Measurements from ENCODE around the gene DIS3L2.
"Not testable (repeated sequence)": the region's sequence is repeated elsewhere in the genome, so short reads cannot be mapped to it uniquely, and the experiment has no call there.

Gene DIS3L2

DNA sequence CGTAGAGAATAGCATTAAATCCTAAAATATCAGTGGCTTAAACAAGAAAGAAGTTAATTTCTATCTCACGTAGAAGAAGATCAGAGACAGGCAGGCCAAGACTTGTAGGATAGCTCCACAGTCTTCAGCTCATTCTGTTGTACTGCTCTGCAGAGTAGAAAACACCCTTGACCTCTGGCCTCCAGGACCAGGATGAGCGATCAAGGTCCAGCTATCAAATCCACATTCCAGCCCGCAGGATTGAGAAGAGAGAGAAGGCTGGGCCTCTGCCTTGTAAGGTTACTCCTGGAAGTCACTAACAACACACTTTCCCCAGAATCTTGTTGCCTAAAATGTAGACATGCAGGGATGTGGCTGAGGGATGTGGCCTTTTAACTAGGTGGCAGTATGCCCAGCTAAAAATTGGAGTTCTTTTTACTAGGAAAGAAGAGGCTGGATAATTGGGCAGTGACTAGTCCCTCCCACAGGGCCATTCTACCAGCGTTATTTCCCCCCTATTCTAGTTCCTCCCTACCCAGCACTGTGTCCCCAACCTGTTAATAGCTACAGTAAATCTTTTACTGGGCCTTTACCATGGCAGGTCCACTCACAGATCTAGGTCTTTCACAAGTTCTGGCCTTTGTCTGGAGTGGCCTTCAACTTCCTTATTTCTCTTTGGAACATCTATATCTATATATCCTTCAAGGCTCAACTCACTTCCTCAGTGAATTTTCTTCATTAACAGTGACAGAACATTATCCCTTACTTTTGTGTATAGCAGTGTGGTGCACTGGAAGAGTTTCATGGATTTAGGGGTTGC is 165.0 kb downstream of the DIS3L2 start:
- DNase-seq = no peak

DNA sequence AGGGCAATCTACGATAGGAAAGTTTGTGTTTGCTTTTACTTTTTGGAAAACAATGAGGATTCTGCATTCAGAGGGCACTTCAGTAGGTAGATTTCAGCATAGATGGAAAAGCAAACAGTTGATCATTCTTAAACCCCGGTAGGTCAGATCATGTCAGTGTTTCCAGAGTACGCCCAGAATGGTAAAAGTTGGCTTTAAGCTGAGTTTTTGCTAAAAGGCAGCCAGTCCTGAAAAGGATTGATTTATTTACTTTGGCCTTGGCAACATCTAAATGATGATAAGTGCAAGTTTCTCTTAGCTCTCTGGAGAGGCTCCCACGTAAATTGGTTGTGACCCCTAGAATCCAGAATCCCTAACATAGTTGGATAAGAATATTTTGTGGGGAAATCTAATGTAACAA is 168.0 kb downstream of the DIS3L2 start:
- no peak for DNase-seq

DNA sequence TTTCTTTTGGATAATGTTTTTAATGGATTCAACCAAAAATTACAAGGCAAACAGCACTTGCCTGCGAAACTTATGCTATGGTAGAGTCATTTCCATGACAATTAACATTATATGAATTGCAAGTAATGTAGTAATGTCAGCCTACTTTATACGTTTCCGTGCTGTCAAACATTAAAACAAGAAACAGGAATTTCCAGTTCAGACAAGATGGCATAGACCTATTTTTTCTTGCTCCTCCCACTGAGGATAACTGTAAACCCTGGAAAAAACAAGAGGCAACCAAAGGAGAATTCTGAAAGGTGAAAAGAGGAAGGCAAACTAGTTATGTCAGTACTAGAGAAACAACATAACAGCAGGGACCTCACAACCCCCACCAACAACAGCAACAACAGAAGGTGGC is 170.7 kb downstream of the DIS3L2 start:
- no peak for DNase-seq

DNA sequence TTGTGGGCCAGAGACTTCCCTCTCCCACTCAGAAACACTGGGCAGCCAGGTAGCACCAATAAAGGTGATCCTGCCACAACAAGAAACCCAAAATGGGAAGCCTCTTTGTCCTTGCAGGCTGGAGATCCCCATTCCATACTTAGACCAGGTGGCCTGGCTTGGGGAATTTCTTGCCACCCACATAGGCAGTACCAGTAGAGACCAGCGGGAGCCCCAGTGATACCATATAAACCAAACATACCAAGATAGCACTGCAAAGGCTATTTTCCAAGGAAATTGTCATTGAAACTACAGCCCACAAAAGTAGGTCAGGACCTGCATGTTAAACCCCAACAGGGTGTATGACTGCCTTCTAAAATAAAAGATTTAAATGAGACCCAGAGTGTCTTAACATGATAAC is 171.6 kb downstream of the DIS3L2 start:
- no peak for DNase-seq

DNA sequence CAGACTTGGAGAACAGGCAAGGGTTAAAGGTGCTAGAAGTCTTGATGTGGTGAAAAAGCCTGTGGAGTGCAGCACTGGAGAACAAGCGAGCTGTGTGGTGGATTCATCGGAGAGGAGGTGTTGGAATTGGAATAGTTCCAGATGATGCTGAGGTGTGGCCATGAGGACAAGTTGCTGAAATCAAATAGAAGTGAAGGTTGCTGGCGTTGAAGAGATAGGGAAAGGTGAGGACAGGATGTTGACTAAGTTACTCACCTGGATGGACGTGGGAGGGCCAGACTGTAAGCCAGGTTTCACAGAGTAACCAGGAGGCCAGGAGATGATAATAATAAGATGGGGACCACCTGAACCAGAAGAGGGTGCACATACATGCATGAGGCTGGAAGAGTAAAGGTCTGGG is 173.4 kb downstream of the DIS3L2 start:
- no peak for DNase-seq

DNA sequence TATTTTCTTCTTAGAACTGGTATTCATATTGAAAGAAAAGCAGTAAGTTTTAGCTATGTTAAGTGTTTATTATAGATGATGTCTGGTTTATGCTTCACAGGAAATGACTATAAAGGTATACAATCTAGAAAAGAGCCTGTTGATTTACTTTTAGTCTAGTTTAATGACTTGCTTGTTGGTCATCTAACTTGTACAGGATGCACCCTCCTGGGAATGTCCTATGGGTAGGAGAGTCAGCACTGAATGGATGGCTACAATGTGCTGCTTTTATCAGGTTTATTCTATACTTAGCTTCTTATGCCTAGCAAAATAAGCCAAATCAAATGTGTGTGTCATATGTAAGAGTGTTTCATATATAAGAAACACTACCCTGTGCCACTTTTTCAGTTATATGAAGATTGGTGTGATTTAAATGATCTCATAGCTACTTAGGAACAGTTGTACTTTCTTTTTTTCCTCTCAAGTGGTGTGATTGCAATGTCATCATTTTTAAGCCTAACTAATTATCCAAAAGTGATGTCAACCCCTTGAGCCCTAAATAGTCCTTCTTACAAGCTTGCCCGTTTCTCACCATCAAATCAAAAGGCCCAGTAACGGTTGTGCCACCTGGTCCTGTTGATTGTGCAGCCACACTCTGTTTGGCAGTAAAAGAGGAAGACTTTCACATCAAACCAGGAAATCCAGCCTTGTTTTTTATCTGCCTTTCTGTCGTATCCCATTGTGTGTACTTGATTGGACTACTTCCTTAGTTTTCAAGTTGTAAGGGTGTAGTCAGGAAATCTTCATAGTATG is 176.0 kb downstream of the DIS3L2 start:
- no peak for DNase-seq

DNA sequence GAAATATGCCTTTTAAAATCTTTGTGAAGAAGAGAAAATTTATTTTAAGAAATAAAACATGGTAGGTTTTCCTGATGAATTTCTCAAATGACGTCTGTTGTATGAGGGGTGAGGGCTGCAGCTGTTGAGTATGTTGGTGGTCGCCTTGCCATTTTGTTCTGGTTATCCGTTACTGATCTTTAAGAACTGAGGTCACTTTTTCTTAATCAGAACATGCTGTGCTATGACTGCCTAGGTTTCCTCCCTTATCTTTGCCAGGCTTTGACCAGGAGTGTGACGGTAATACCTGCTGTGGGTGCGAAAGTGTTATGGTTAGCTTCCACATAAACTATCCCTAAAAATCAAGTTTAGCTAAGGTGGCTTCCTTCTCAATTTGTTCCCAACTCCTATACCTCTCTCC is 176.9 kb downstream of the DIS3L2 start:
- DNase-seq = no peak

DNA sequence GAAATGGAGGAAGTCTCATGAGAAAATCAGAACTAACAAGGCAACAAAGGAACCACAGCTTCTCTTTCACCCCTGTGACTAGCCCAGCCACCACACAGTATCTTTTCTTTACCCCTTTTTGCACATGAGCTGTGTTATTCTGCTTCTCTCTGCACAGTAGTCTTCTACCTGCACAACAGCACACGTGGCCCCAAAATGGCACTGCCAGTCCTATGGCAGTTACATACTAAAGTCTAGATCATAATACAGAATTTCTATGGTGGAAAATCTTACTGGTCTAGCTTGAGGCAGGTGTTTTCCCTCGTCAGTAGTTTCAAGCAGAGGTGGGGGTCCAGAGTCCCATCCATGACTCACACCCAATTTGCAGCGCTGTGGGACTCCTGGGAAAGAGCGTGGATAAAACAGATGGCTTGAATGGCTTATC is 177.7 kb downstream of the DIS3L2 start:
- no peak for DNase-seq

DNA sequence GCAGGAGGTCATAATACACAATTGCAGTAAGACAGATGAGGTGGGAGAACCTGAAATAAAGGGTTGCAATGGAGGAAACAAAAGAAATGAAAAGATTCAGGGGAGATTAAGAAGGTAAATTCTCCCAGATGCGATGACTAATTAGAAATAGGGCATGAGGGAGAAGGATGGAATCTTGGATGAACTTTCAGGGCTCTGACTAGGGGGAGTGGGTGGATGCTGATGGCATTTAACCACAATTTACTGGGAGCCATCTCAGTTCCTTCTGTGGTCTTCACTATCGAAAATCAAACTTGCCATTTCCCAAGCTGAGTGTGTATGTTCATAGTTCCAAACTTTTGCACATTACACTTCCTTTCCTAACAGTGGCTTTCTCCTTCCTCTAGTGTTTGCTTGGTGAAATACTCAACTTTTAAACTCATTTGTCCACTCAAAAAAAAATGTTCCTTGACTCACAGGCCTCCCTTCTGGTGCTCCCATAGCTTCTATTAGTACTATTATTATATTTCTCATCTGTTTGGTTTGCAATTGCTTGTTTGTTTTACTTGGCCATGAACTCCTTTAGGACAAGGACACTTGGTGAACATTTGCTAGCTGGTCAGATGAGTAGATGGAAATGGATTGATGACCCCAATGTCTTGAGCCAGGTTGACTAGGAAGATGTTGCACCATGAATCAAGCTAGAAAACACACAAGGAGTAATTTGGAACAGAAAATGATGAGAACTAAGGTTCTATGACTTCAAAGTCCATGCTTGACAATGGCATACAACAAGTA is 178.5 kb downstream of the DIS3L2 start:
- DNase-seq = no peak

DNA sequence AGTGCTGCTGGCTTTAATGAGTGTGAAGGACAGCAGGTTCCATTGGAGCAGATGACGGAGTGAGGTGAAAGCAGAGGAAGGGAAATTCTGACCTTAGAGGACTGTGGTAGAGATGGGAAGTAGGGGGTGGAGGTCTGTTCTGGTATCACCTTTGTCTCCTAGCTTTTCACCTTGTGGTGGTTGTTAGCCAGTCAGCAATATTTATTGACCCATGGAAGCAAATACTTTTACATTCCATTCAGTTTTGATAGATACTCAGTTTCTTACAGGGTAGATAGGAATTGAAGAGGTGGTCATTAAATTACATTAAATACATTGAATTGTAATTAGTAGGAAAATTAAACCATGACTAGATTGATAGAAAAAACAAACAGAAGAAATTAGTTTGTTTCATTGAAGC is 180.1 kb downstream of the DIS3L2 start:
- DNase-seq = no peak

DNA sequence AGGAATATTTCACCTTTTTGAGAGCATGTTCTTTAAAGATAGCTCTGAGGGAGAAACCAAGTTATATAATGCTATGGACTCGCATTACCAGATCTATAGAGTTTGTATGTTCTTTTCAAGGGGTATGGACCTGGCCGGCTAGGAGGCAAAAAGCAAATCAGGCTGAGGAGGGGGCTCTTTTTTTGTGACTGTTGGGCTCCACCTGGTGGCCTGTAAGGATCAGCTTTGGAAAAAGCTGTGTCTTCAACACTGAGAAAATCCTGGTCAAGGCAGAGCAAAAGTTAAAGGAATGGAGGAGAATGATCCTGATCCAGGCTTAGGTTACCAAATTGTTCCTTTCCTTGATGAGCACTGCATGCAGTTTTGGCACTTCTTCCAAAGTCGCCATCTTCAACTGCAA is 180.5 kb downstream of the DIS3L2 start:
- peak; percentile 42 for DNase-seq

DNA sequence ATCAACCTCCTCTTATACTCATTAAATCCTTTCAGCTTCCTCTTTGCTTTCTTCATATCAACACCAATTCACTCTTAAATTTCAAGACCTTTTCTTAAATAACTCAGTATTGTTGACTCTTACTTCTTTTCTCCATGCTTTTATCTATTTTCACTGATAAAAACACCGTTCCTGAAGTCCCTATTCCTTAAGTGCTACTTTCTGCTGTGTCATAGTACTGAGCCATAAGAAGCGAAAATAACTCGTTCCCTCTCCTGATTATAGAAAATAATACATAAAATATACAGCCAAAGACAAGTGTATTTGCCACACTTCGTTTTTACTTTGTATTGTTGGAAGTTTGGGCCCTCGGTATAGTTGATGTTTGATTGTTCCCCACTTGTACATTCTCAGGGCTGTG is 181.0 kb downstream of the DIS3L2 start:
- DNase-seq = no peak

DNA sequence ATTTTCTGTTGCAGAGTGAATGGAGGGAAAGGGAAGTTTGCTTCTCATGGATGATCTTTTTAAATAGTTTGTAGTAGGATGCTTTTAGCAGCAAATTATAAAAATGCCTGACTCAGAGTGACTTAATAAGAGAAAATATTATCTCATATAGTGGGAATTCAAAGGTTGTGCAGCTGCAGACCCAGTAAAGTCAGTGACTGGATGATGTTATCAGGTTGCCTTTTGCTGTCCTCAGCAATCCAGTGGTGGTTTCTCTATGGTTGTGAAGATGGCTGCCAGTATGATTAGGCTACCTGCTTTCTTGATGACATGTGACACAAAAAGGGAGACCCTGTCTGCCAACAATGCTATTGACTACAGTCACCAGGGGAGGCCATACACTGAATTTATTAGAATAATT is 184.8 kb downstream of the DIS3L2 start:
- peak; percentile 15 for DNase-seq

DNA sequence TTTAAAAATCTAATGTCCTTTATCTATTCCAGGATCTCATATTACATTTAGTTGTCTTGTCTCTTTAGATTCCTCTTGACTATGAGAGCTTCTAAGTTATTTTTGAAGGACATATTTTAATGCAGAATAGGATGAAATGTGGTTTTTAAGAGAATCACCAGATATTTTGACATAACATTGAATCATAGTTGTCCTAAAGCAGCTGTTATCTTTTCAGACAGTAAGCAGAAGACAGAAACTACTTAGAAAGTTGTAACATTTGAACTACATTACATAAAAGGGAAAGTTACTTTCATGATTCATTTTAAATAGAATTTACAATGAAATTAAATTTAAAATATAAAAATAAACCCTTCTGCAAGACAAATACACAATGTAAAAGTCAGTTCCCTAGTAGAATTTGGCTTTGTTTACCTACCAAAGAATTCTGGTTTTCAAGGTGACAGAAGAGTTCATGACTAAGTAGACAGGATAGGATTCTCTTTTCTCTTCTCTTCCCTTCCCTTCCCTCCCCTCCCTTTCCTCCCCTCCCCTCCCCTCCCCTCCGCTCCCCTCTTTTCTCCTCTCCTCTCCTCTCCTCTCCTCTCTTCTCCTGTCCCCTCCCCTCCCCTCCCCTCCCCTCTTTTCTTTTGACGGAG is 186.0 kb downstream of the DIS3L2 start:
- DNase-seq = peak; percentile 5

DNA sequence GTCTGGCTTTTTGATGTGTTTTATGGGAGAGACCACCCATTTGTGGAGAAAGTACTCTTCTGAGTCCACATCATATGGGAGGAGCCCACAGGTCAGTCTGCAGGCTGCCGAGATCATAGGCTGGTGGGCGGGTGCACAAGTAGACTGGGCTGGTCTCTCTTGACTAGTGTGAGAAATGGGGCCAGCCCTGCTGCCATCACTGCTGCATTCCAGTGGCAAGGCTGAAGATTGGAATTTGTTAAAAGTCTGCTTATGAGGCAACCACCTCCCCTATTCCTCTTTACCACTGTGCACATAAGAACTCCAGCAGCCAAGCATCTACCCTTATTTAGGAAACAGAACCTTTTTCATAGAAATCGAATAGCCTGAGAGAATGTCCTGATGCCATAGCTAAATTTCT is 200.7 kb downstream of the DIS3L2 start:
- DNase-seq = peak; percentile 23

DNA sequence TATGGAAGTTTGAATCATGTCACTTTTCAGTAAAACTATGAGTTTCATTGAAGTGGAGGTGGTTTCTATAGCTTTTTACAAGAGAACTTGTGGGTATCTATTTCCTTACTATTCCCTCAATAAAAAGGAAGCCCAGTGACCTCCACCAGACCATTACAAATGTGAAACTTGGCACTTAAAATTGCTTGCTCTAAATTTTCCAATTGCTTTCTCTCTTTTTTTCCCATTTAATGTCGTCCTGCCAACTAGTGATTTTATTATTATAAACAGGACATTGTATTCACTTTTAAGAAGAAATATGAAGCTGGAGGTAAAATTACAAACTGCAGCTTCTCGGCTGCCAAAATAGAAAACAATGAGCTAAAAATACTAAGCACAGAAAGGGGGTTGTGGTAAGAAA is 208.9 kb downstream of the DIS3L2 start:
- DNase-seq = no peak

DNA sequence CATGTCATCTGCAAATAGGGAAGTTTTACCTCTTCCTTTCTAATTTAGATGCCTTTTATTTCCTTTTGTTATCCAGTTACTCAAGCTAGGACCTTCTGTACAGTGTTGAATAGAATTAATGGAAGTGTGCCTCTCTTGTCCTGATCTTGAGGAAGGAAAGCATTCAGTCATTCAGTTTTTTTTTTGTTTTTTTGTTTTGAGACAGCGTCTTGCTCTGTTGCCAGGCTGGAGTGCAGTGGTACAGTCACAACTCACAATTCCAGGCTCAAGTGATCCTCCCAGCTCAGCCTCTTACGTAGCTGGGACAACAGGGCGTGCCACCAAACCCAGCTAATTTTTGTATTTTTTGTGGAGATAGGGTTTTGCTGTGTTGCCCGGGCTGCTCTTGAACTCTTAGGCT is 213.1 kb downstream of the DIS3L2 start:
- DNase-seq = no peak

DNA sequence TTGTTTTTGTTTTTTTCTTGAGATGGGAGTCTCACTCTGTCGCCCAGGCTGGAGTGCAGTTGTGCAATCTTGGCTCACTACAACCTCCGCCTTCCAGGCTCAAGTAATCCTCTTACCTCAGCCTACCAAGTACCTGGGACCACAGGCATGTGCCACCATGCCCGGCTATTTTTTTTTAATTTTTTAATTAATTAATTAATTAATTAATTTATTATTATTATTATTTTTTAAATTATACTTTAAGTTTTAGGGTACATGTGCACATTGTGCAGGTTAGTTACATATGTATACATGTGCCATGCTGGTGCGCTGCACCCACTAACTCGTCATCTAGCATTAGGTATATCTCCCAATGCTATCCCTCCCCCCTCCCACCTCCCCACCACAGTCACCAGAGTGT is 215.1 kb downstream of the DIS3L2 start:
- DNase-seq = not testable (repeated sequence)

DNA sequence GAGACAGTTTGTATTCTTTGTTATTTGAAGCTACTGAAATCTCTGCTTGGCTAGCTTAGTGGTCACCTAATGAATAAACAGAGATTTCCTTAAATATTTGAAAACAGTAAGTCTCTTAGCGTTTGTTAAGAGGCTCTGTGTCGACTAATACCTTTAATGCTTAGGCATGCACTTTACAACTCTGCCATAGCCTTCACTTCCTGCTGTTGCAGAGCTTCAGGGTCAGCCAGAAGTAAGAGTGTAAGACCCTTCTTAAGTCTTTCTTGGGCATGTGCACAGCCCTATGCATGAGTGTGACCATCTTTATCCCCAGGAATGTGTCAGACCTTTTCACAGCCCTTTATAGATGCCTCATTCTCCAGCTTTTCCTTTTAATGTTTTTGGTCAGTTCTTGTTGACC is 221.8 kb downstream of the DIS3L2 start:
- no peak for DNase-seq

DNA sequence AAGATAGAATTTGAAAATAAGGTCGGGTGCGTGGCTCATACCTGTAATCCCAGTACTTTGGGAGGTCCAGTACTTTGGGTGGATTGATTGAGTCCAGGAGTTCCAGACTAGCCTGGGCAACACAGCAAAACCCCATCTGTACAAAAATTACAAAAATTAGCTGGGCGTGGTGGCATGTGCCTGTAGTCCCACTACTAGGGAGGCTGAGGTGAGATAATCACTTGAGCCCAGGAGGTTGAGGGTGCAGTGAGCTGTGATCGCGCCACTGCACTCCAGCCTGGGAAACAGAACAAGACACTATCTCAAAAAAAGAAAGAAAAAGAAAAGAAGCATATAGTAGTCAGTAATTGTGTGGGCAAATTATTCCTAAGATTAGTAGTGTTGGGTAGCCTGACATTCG is 222.8 kb downstream of the DIS3L2 start:
- no peak for DNase-seq

DNA sequence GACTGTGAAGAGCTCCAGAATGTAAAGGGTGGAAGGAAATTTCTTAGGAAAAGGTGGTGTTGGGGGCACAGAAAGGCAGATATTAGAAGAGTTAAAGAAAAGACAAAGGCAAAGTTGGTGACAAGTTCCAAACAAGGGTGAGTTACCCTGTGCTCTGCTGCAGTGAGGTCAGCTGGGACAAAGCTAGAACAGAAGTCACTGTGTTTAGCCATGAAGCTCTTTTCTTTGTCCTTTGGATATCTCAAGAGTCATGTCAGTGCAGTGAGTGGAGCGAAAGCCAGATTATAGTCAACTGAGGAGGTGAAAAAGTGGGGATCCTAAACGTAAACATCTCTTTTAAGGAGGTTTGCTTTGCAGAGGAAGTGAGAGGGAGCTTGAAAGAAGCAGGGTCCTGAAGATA is 229.3 kb downstream of the DIS3L2 start:
- no peak for DNase-seq

DNA sequence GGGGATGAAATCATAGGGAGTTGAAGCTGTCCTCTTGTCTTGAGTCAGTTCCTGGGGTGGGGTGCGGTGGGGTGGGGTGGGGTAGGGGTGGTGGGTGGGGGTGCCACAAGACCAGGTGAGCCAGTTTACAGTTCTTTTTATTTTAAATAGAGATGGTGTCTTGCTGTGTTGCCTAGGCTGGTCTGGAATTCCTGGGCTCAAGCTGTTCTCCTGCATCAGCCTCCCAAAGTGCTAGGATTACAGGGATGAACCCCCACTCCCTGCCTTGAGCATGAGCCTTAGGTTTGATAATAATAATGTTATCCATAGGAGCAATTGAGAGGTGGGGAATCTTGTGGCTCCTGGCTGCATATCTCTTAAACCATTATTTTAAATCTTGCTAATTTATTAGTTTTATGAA is 234.0 kb downstream of the DIS3L2 start:
- no peak for DNase-seq

DNA sequence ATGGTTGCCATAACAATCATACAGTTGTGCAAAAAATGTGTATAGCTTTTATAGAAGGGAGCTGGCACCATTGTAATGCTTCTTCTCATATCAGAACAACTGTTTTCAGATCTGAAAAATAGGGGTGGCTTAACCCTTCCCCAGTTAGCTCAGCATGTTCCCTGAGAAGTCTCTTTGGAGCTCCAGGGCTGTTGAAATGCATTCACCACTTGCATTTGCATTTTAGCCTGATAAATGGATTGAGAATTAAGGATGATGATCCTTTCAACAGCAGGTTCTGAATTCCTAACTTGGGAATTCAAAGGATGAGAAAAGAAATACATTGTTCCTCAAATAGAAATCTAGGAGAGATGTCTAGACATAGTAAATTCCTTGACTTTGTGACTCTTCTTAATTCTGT is 235.3 kb downstream of the DIS3L2 start:
- DNase-seq = no peak
